ENCODE measurements around the gene FGFRL1. TPM values are rescaled to one million over a fixed set of nuclear protein-coding genes. Genes with fewer than 3 reads are reported as not detected.

Gene FGFRL1
- polyA plus RNA-seq, 1 donor (not counting 4 experiments of a cell fraction or from before 2014, with no cell fraction given) = 2.8 TPM

DNA sequence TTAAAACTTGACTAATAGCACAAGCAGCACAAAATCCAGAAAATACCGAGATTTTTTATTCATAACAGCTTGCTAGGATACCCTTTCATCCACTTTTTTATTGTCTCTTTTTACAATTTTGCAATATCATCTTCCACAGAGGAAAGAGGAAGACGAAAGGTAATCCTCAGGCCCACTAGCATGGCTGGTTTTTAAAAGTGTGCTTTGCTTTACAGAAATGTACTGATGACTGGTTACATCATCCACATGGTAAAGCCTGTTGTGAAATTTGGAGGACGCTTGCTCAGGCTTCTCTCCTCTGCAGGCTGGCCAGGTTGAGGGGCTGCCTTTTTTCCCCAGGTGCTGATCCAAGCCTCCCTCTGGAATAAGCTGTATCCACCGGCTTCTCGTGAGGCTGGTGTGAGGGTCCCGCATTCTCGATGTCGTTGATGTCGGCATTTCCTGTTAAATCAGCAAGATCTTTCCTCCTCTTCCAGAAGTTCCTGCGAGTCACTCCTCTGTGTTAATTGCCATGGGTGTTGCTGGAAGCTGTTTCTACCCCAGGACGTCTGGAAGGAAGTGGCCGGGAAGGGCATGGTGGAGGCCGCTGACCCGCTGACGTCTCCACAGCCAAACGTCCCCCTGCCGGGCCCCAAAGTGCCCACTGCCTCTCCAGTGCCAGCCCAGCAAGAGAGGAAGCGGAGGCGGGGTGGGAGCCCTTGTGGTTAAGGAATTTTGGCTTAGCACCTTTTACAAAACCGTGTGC lies 32.3 kb upstream of the FGFRL1 start:
- DNase-seq (ENCODE audit: low read depth, low spot score) (no peak), FAIRE-seq (no peak)
- dilution Hi-C loops (cut with MboI; ENCODE audit: extremely low pct_ligation_motif_present, low sequenced_read_pairs) = no loop called here
- Histone ChIP-seq H2AFZ (ENCODE audit: control insufficient read depth, low read length) (no peak overlapping the region), H3K79me2 (ENCODE audit: control insufficient read depth, insufficient read depth, low read length) (no peaks in the 10 kb centered on the region), H3K36me3 (ENCODE audit: control insufficient read depth in 2 of 2, extremely low read depth in 1 of 2, insufficient read depth in 2 of 2, low read length in 2 of 2) (no peaks in the 10 kb centered on the region), H3K27ac (ENCODE audit: control insufficient read depth, insufficient read depth, low read length) (no peak overlapping the region), H3K9me3 (ENCODE audit: control insufficient read depth, low read depth, low read length) (no peaks in the 10 kb centered on the region), H3K27me3 (ENCODE audit: control insufficient read depth, extremely low read depth, insufficient read depth, low read length) (peaks cover 4% of the 10 kb centered on the region), H4K20me1 (ENCODE audit: control insufficient read depth, extremely low read depth, insufficient read depth, low read length) (no peaks in the 10 kb centered on the region), H3K4me1 (ENCODE audit: control insufficient read depth, extremely low read depth, insufficient read depth, low read length) (no peaks in the 10 kb centered on the region), H3K9me1 (ENCODE audit: control insufficient read depth, extremely low read depth, insufficient read depth, low read length) (no peaks in the 10 kb centered on the region), H3K4me3 (ENCODE audit: control insufficient read depth in 2 of 3, extremely low read depth in 1 of 3, insufficient read depth in 2 of 3, low read depth in 1 of 3, low read length in 3 of 3) (no peak overlapping the region), H3K4me2 (ENCODE audit: control insufficient read depth, extremely low read depth, insufficient read depth, low read depth, low read length) (no peak overlapping the region), H3K9ac (ENCODE audit: control insufficient read depth, extremely low read depth, insufficient read depth, low read length) (no peak overlapping the region)
- TF ChIP-seq, protein P1, sequence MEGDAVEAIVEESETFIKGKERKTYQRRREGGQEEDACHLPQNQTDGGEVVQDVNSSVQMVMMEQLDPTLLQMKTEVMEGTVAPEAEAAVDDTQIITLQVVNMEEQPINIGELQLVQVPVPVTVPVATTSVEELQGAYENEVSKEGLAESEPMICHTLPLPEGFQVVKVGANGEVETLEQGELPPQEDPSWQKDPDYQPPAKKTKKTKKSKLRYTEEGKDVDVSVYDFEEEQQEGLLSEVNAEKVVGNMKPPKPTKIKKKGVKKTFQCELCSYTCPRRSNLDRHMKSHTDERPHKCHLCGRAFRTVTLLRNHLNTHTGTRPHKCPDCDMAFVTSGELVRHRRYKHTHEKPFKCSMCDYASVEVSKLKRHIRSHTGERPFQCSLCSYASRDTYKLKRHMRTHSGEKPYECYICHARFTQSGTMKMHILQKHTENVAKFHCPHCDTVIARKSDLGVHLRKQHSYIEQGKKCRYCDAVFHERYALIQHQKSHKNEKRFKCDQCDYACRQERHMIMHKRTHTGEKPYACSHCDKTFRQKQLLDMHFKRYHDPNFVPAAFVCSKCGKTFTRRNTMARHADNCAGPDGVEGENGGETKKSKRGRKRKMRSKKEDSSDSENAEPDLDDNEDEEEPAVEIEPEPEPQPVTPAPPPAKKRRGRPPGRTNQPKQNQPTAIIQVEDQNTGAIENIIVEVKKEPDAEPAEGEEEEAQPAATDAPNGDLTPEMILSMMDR (optimal IDR thresholded peaks at IDR 0.05 in 1 of 3, IDR thresholded peaks at IDR 0.05 in 1 of 3, conservative IDR thresholded peaks at IDR 0.05 in 1 of 3; ENCODE audit: extremely low read depth in 1 of 3, insufficient read depth in 2 of 3, low read length in 3 of 3) = no peak
- TF ChIP-seq EZH2 (IDR thresholded peaks at IDR 0.05; ENCODE audit: low read length) = no peak

DNA sequence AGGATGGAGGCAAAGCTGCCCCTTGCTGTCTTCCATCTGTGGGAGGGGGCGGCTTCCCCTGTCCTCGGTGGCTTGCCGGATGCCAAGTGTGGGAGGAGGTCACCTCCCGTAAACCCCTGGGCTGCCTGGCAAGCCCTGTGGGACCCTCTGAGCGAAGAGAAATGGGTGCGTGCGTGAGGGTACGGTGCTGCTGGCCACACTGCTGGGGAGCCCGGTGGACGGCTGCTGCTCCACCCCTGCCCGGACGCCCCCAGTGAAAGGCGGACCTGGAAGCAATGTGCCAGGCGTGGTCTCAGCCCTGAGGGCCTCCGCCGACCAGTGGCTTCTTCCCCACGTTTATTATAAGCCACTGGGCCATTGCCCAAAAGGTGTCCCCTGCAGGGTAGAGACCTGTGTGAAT lies 29.1 kb upstream of the FGFRL1 start:
- Histone ChIP-seq H3K4me2 (ENCODE audit: control insufficient read depth, extremely low read depth, insufficient read depth, low read depth, low read length) (no peak overlapping the region), H3K79me2 (ENCODE audit: control insufficient read depth, insufficient read depth, low read length) (no peaks in the 10 kb centered on the region), H3K36me3 (ENCODE audit: control insufficient read depth in 2 of 2, extremely low read depth in 1 of 2, insufficient read depth in 2 of 2, low read length in 2 of 2) (no peaks in the 10 kb centered on the region), H3K4me3 (ENCODE audit: control insufficient read depth in 2 of 3, extremely low read depth in 1 of 3, insufficient read depth in 2 of 3, low read depth in 1 of 3, low read length in 3 of 3) (no peak overlapping the region), H3K9ac (ENCODE audit: control insufficient read depth, extremely low read depth, insufficient read depth, low read length) (no peak overlapping the region), H2AFZ (ENCODE audit: control insufficient read depth, low read length) (no peak overlapping the region), H3K9me1 (ENCODE audit: control insufficient read depth, extremely low read depth, insufficient read depth, low read length) (no peaks in the 10 kb centered on the region), H3K4me1 (ENCODE audit: control insufficient read depth, extremely low read depth, insufficient read depth, low read length) (peaks cover 7% of the 10 kb centered on the region), H3K9me3 (ENCODE audit: control insufficient read depth, low read depth, low read length) (no peaks in the 10 kb centered on the region), H4K20me1 (ENCODE audit: control insufficient read depth, extremely low read depth, insufficient read depth, low read length) (no peaks in the 10 kb centered on the region), H3K27me3 (ENCODE audit: control insufficient read depth, extremely low read depth, insufficient read depth, low read length) (no peaks in the 10 kb centered on the region), H3K27ac (ENCODE audit: control insufficient read depth, insufficient read depth, low read length) (no peak overlapping the region)
- DNase-seq (ENCODE audit: low read depth, low spot score) (no peak), FAIRE-seq (no peak)
- dilution Hi-C loops (cut with MboI; ENCODE audit: extremely low pct_ligation_motif_present, low sequenced_read_pairs) = no loop called here
- TF ChIP-seq EZH2 (IDR thresholded peaks at IDR 0.05; ENCODE audit: low read length) = no peak
- TF ChIP-seq, protein P1 (optimal IDR thresholded peaks at IDR 0.05 in 1 of 3, IDR thresholded peaks at IDR 0.05 in 1 of 3, conservative IDR thresholded peaks at IDR 0.05 in 1 of 3; ENCODE audit: extremely low read depth in 1 of 3, insufficient read depth in 2 of 3, low read length in 3 of 3) = no peak

Data from keratinocyte (primary cell).